Heart right ventricle (tissue), 16 donors: Measurements from ENCODE around the gene LEMD2. TPM values are rescaled to one million over a fixed set of nuclear protein-coding genes. Genes with fewer than 3 reads are reported as not detected.

ENCODE experiments used
- ATAC-seq, 8 donors: fragments of 200-7000 bp; cut with Tn5 transposase; one replicate each; pipeline ENCODE4 v1.9.1; 2020; ENCODE audit warnings: mild to moderate bottlenecking in 8 of 8, moderate library complexity in 8 of 8, moderate number of reproducible peaks in 1 of 8
- DNase-seq, 2 donors: peaks; one replicate each; pipeline ENCODE4 v3.0.0-alpha.2; 2020
- H3K27ac ChIP-seq, 10 donors: fragments of 200-600 bp; sonication (generic) in 2 of 10; one replicate each; pipeline versions ENCODE4 v1.5.0 to v1.8.0; 2020 to 2022; ENCODE audit warnings: mild to moderate bottlenecking in 3 of 10
- H3K27me3 ChIP-seq, 7 donors: fragments of 200-600 bp; one replicate each; pipeline ENCODE4 v1.8.0; 2021 to 2022; ENCODE audit warnings: mild to moderate bottlenecking in 2 of 7
- H3K36me3 ChIP-seq, 9 donors: fragments of 200-600 bp; sonication (generic) in 1 of 9; one replicate each; pipeline versions ENCODE4 v1.5.0 to v1.8.0; 2020 to 2022; ENCODE audit warnings: mild to moderate bottlenecking in 2 of 9
- H3K4me1 ChIP-seq, 9 donors: fragments of 200-600 bp; sonication (generic) in 1 of 9; one replicate each; pipeline versions ENCODE4 v1.5.0 to v1.8.0; 2020 to 2022; ENCODE audit warnings: mild to moderate bottlenecking in 4 of 9
- H3K4me3 ChIP-seq, 10 donors: fragments of 200-600 bp; sonication (generic) in 2 of 10; one replicate each; pipeline versions ENCODE4 v1.5.0 to v1.8.0; 2020 to 2022; ENCODE audit warnings: mild to moderate bottlenecking in 7 of 10, moderate library complexity in 2 of 10
- H3K9me3 ChIP-seq, 11 donors: fragments of 200-600 bp in 10 of 11; sonication (generic) in 2 of 11; one replicate each; pipeline versions ENCODE4 v1.5.0 to v1.8.0; 2013 to 2022; ENCODE audit warnings: mild to moderate bottlenecking in 2 of 11, control low read depth in 1 of 11, moderate library complexity in 1 of 11
- WGBS, 2 donors: extraction: QIAGEN DNeasy Blood & Tissue Kit; methylation state at CpG; one replicate each; pipeline ENCODE4 v1.1.7; 2013; ENCODE audit warnings: inconsistent platforms in 1 of 2; 5-methylcytosine and 5-hydroxymethylcytosine counted together
- intact Hi-C, 10 donors: fragments of 100-400 bp; cut with DNase I; formaldehyde crosslinking; loops; one replicate each; pipeline versions ENCODE4 v1.11.1 to v1.14.2; 2022
- long read RNA-seq, 3 donors: library from polyadenylated mRNA; unstranded; transcript quantifications; one replicate each; pipeline ENCODE4 v2.0.0, GENCODE V29; 2020 to 2021
- polyA plus RNA-seq, 2 donors: library from polyadenylated mRNA; stranded (reverse); fragments of 200-250 nt; gene quantifications; one replicate each; pipeline ENCODE4 v1.2.3, GENCODE V29; 2013
- total RNA-seq, 10 donors: library from RNA; stranded (reverse); fragmentation: NEBNext Ultra II Directional in 3 of 10; extraction: Animal tissue kit (Norgen Biotek cat#: 25700) in 3 of 10; gene quantifications; one replicate each; pipeline versions ENCODE4 v1.2.1 to v1.2.4, GENCODE V29; 2021 to 2023
- TF ChIP-seq, protein P1 (sequence below), 9 donors: fragments of 200-600 bp; sonication (generic) in 2 of 9; IDR thresholded peaks; one replicate each; pipeline versions ENCODE4 v1.5.0 to v1.8.0; 2021 to 2022; ENCODE audit warnings: antibody characterized with exemption in 9 of 9, mild to moderate bottlenecking in 5 of 9, moderate library complexity in 1 of 9
- donor health status: Arrhythmogenic right ventricular cardiomyopathy.
- donor health status: ischemic (EF 13 %, LVEDD 7.1; RV severe dilation, severe dysfunction).
- donor health status: healthy with polysubstance abuse.
- donor health status: DM: no; HTN: yes; CAD: no.
- donor health status: DM: no; HTN: no; CAD: no.
- donor health status: ischemic (EF 25% LVEDD 6.9; RV normal size, moderate dysfunction).
- donor health status: ischemic (EF 25% LVEDD 5.7; RV mildly dilated, moderate dysfunction).
- donor health status: healthy.
- donor health status: DM: yes; HTN: yes; CAD: no.
- donor health status: Ischemic cardiomyopathy.
- donor health status: ischemic (EF 35%, LVEDD 5.7; RV mildly dilated, moderate dysfunction).
- donor health status: nonischemic (EF 11% LVEDD 7.7; RV severe dilation, severe dysfunction).
- donor health status: DM: yes; HTN: yes; CAD: no.
- donor health status: PGD.
- donor health status: ischemic (EF 29% LVEDD 5.4; RV normal size, mild dysfunction).
- donor health status: nonischemic (EF 23%, LVEDD 6.1; RV moderate dilation, normal function).

Gene LEMD2
- 10 to 100 TPM; 18.5 to 32.1 (median 25.6) TPM for total RNA-seq
- polyA plus RNA-seq = 10 to 100 TPM; 39.2 to 45.9 TPM
- long read RNA-seq, donor 1, transcript LEMD2-201 (9 exons, 2,958 nt) = major isoform, 117 of 140 reads
- long read RNA-seq, donor 1, partial matches to known transcripts = 3 of 140 reads
- long read RNA-seq, donor 1, other reads (novel, unspliced or antisense) = 18 of 140 reads
- long read RNA-seq, donor 2, transcript LEMD2-201 (9 exons, 2,958 nt) = major isoform, 134 of 160 reads
- long read RNA-seq, donor 2, partial matches to known transcripts = 1 of 160 reads
- long read RNA-seq, donor 2, other reads (novel, unspliced or antisense) = 22 of 160 reads
- long read RNA-seq, donor 3, partial matches to known transcripts = 2 of 11 reads
- long read RNA-seq, donor 3, other reads (novel, unspliced or antisense) = 7 of 11 reads

DNA sequence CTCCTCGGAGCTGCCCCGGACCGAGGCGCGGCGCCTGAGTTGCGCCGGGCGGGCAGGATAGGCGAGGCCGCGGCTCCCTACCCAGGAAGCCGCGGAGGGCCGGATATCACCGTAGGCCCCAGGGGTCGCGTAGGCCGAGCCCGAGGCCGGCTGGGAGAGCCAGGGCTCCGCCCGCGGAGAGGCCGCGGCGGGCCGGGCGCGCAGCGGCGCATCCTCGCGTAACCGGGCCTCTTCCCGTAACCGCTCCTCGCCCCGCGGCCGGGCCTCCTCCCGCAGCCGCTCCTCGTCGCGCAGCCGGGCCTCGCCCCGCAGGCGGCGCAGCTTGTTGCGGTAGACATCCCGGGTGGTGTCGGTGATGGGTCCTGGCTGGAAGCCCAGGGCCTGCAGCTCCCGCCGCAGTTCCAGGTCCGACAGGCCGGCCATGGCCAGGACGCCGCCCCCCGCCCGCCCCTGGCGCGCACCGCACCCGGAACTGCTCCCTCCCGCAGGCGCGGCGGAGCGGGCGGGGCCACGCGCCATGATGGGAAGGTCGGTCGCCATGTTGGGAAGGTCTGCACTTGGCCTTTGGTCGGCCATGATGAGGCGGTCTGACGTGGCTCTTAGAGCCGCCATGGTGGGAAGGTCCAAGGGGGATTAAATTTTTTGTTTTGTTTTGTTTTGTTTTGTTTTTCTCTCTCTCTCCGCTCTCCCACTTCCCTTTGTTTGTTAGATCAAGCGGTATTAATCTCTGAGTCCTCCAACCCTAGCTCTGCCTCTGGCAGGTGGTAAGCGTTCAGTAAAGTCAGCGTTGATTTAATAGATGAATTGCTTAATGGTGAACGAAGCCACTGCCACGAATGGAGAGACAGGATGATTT, at the start of gene LEMD2:
Gene LEMD2 (minus strand): TSS at position 437 of the 856 bp plus-strand sequence. CDS start 14 bp downstream, at position 423.
- Histone ChIP-seq H3K27me3 (peaks cover 0 to 6% (median 0%) of the 10 kb centered on the region in 7 donors), H3K4me1 (peaks cover 7 to 48% (median 42%) of the 10 kb centered on the region in 9 donors), H3K4me3 (peak within 1 kb of the TSS; percentile 67 to 99 (median 84)), H3K27ac (peak within 1 kb of the TSS; percentile 93 to 100 (median 99)), H3K9me3 (no peaks in the 10 kb centered on the region), H3K36me3 (peaks cover 0 to 31% (median 11%) of the 10 kb centered on the region in 9 donors)
- intact Hi-C loops = no loop called here
- 4% methylated on average over 79 to 86 of the region's 86 CpGs for WGBS, 2 donors
- ATAC-seq = peak; percentile 97 to 98 (median 98)
- DNase-seq = peak; percentile 95 to 96
- TF ChIP-seq, protein P1, sequence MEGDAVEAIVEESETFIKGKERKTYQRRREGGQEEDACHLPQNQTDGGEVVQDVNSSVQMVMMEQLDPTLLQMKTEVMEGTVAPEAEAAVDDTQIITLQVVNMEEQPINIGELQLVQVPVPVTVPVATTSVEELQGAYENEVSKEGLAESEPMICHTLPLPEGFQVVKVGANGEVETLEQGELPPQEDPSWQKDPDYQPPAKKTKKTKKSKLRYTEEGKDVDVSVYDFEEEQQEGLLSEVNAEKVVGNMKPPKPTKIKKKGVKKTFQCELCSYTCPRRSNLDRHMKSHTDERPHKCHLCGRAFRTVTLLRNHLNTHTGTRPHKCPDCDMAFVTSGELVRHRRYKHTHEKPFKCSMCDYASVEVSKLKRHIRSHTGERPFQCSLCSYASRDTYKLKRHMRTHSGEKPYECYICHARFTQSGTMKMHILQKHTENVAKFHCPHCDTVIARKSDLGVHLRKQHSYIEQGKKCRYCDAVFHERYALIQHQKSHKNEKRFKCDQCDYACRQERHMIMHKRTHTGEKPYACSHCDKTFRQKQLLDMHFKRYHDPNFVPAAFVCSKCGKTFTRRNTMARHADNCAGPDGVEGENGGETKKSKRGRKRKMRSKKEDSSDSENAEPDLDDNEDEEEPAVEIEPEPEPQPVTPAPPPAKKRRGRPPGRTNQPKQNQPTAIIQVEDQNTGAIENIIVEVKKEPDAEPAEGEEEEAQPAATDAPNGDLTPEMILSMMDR (IDR thresholded peaks at IDR 0.05) = peak in 2 of 9 donors; percentile 9 to 22

DNA sequence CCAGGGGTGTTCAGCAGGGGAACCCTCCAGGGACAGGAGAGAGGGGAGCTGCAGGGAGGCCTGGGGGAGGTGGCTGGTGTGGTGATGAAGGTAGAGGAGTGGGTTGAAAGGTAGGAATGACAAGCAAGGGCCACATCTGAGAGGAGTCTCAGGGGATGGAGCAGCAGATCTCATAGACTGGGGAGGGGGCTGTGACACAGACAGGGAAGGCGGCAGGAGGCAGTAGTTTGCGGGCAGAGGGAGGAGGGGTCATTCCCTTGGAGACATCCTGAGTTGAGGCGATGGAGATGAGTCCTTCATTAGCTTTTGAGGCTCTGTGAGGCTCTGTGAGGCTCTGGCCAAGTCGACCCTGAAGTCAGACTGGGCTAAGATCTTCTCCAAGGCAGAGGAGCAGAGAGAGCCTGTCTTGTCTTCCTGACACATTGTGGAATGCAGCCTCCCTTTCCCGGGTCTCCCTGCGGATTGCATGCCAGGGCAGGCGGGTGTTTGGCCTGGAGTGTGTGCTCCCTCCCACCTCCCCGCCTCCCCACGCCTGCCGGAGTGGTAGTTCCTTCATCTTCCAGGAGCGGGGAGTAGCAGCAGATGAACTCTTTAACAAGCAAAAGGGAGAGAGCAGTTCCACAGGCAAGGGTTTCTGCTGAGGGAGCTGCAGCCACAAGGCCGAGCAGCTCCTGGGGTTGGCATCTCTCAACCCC, 49.2 kb upstream of the LEMD2 start:
- WGBS, 2 donors = 43 to 51% methylated on average over 12 of the region's 12 CpGs
- no peak overlapping the region for H3K4me3 ChIP-seq
- H3K27ac ChIP-seq = no peak overlapping the region
- H3K36me3 ChIP-seq = no peaks in the 10 kb centered on the region
- peaks cover 0 to 25% (median 3%) of the 10 kb centered on the region in 9 donors for H3K4me1 ChIP-seq
- intact Hi-C loops = loop anchor here in 1 of 10 donors (1.0 kb wide), 1 partner anchor 58 kb away; no protein-coding TSS in a partner anchor
- TF ChIP-seq, protein P1 (IDR thresholded peaks at IDR 0.05) = no peak
- ATAC-seq (no peak), DNase-seq (no peak)
- H3K9me3 ChIP-seq = peaks cover 0 to 8% (median 0%) of the 10 kb centered on the region in 11 donors
- H3K27me3 ChIP-seq = peaks cover 0 to 29% (median 5%) of the 10 kb centered on the region in 7 donors

DNA sequence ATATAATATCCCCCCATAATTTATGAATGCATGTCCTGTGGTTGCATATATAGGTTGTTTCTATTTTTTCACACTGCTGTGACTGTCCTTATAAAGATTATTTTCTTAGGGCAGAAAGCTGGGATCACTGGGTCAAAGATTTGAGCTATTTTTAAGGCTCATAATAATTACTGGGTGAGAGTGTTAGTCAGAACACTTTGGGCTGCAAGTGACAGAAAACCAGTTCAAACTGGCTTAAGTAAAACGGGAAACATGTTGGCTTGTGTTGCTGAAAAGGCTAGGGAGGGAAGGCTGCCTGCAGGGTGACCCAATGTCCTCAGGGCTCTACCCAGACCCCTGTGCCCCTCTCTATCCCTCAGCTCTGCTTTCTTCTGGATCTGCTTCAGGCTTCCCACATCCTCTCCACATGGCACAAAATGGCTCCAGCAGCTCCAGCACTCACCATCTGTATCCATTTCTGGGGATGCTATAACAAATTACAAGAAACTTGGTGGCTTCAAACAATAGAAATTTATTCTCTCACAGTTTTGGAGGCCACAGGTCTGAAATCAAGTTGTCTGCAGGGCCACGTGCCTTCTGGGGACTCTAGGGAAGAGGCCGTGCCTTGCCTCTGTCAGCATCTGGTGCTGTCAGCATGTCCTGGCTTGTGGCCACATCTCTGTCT, 48.0 kb upstream of the LEMD2 start:
- no peaks in the 10 kb centered on the region for H3K36me3 ChIP-seq
- peaks cover 0 to 25% (median 3%) of the 10 kb centered on the region in 9 donors for H3K4me1 ChIP-seq
- intact Hi-C loops = loop anchor here in 1 of 10 donors (1.0 kb wide), 1 partner anchor 57 kb away; no protein-coding TSS in a partner anchor
- WGBS, 2 donors = 83 to 86% methylated on average over 3 of the region's 3 CpGs
- ATAC-seq = no peak
- H3K27me3 ChIP-seq = peaks cover 0 to 20% (median 5%) of the 10 kb centered on the region in 7 donors
- H3K27ac ChIP-seq = no peak overlapping the region
- no peak for DNase-seq
- no peak overlapping the region for H3K4me3 ChIP-seq
- TF ChIP-seq, protein P1 (IDR thresholded peaks at IDR 0.05) = no peak
- H3K9me3 ChIP-seq = peaks cover 0 to 8% (median 0%) of the 10 kb centered on the region in 11 donors
